ENCODE results near the gene GLIPR2. TPM values are rescaled to one million over a fixed set of nuclear protein-coding genes. Genes with fewer than 3 reads are reported as not detected.

GLIPR2 gene
- total RNA-seq, 1 experiment from 2014 or later = 0.96 TPM

- intact Hi-C loops (cut with micrococcal nuclease) = no loop called here
- Mint-ChIP-seq H3K27me3 (ENCODE audit: insufficient read depth, unreplicated experiment) (no peaks in the 10 kb centered on the region), H3K36me3 (ENCODE audit: insufficient read depth, unreplicated experiment) (no peaks in the 10 kb centered on the region), H3K4me1 (ENCODE audit: insufficient read depth, unreplicated experiment) (no peaks in the 10 kb centered on the region), H3K9me3 (ENCODE audit: unreplicated experiment) (no peaks in the 10 kb centered on the region), H3K27ac (ENCODE audit: low read depth, unreplicated experiment) (no peak overlapping the region), H3K4me3 (ENCODE audit: unreplicated experiment) (no peak overlapping the region)
- ChIA-PET POLR2A (interaction anchor here (1.6 to 1.7 kb wide), 2 partner anchors 12 to 74 kb away, joined by 4 to 6 read pairs; partner anchors contain the start of gene CLTA), CTCF (interaction anchor here (1.4 to 7.0 kb wide), 2 partner anchors 12 to 15 kb away, joined by 4 to 42 read pairs; no protein-coding TSS in a partner anchor)
- BruUV-seq (replicated peaks) = no TSS peak
- TF ChIP-seq, protein P1, sequence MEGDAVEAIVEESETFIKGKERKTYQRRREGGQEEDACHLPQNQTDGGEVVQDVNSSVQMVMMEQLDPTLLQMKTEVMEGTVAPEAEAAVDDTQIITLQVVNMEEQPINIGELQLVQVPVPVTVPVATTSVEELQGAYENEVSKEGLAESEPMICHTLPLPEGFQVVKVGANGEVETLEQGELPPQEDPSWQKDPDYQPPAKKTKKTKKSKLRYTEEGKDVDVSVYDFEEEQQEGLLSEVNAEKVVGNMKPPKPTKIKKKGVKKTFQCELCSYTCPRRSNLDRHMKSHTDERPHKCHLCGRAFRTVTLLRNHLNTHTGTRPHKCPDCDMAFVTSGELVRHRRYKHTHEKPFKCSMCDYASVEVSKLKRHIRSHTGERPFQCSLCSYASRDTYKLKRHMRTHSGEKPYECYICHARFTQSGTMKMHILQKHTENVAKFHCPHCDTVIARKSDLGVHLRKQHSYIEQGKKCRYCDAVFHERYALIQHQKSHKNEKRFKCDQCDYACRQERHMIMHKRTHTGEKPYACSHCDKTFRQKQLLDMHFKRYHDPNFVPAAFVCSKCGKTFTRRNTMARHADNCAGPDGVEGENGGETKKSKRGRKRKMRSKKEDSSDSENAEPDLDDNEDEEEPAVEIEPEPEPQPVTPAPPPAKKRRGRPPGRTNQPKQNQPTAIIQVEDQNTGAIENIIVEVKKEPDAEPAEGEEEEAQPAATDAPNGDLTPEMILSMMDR (IDR thresholded peaks at IDR 0.05; ENCODE audit: unreplicated experiment) = no peak
- DNase-seq (ENCODE audit: unreplicated experiment) = no peak
Observed at GRCh38 chr9:36116593-36116992, 19.9 kb upstream of the GLIPR2 start.

- POLR2A ChIA-PET = interaction anchor here (0.6 kb wide), 1 partner anchor 46 kb away, joined by 3 read pairs; no protein-coding TSS in a partner anchor
- Mint-ChIP-seq H3K27ac (ENCODE audit: low read depth, unreplicated experiment) (no peak overlapping the region), H3K27me3 (ENCODE audit: insufficient read depth, unreplicated experiment) (no peaks in the 10 kb centered on the region), H3K4me3 (ENCODE audit: unreplicated experiment) (no peak overlapping the region), H3K4me1 (ENCODE audit: insufficient read depth, unreplicated experiment) (no peaks in the 10 kb centered on the region), H3K9me3 (ENCODE audit: unreplicated experiment) (no peaks in the 10 kb centered on the region), H3K36me3 (ENCODE audit: insufficient read depth, unreplicated experiment) (no peaks in the 10 kb centered on the region)
- intact Hi-C loops (cut with micrococcal nuclease) = no loop called here
- no peak for DNase-seq (ENCODE audit: unreplicated experiment)
- CTCF ChIA-PET = no interaction called here
- no TSS peak for BruUV-seq (replicated peaks)
- TF ChIP-seq, protein P1 (IDR thresholded peaks at IDR 0.05; ENCODE audit: unreplicated experiment) = no peak
Observed at GRCh38 chr9:36118201-36118600, 18.3 kb upstream of the GLIPR2 start.

- Mint-ChIP-seq H3K4me1 (ENCODE audit: insufficient read depth, unreplicated experiment) (no peaks in the 10 kb centered on the region), H3K27ac (ENCODE audit: low read depth, unreplicated experiment) (no peak overlapping the region), H3K9me3 (ENCODE audit: unreplicated experiment) (no peaks in the 10 kb centered on the region), H3K36me3 (ENCODE audit: insufficient read depth, unreplicated experiment) (no peaks in the 10 kb centered on the region), H3K4me3 (ENCODE audit: unreplicated experiment) (no peak overlapping the region), H3K27me3 (ENCODE audit: insufficient read depth, unreplicated experiment) (no peaks in the 10 kb centered on the region)
- POLR2A ChIA-PET = interaction anchor here (0.6 kb wide), 1 partner anchor 45 kb away, joined by 3 read pairs; no protein-coding TSS in a partner anchor
- intact Hi-C loops (cut with micrococcal nuclease) = no loop called here
- no peak for DNase-seq (ENCODE audit: unreplicated experiment)
- CTCF ChIA-PET = interaction anchor here (1.8 kb wide), 1 partner anchor 17 kb away, joined by 8 read pairs; no protein-coding TSS in a partner anchor
- TF ChIP-seq, protein P1 (IDR thresholded peaks at IDR 0.05; ENCODE audit: unreplicated experiment) = no peak
- no TSS peak for BruUV-seq (replicated peaks)
Observed at GRCh38 chr9:36118706-36119105, 17.8 kb upstream of the GLIPR2 start.

GRCh38 chr9:36119476-36119875 lies 17.1 kb upstream of the GLIPR2 start:
- no peak overlapping the region for H3K27ac Mint-ChIP-seq (ENCODE audit: low read depth, unreplicated experiment)
- intact Hi-C loops (cut with micrococcal nuclease) = no loop called here
- POLR2A ChIA-PET = no interaction called here
- TF ChIP-seq, protein P1 (IDR thresholded peaks at IDR 0.05; ENCODE audit: unreplicated experiment) = no peak
- no peaks in the 10 kb centered on the region for H3K36me3 Mint-ChIP-seq (ENCODE audit: insufficient read depth, unreplicated experiment)
- no peaks in the 10 kb centered on the region for H3K27me3 Mint-ChIP-seq (ENCODE audit: insufficient read depth, unreplicated experiment)
- DNase-seq (ENCODE audit: unreplicated experiment) = no peak
- no TSS peak for BruUV-seq (replicated peaks)
- CTCF ChIA-PET = interaction anchor here (0.7 to 1.8 kb wide), 2 partner anchors 13 to 18 kb away, joined by 3 to 8 read pairs; no protein-coding TSS in a partner anchor
- H3K4me3 Mint-ChIP-seq (ENCODE audit: unreplicated experiment) = no peak overlapping the region
- no peaks in the 10 kb centered on the region for H3K9me3 Mint-ChIP-seq (ENCODE audit: unreplicated experiment)
- H3K4me1 Mint-ChIP-seq (ENCODE audit: insufficient read depth, unreplicated experiment) = no peaks in the 10 kb centered on the region

Measured in MCF 10A (cell line).